Thyroid gland (tissue), 4 donors: ENCODE measurements around the gene ENGASE. TPM values are rescaled to one million over a fixed set of nuclear protein-coding genes. Genes with fewer than 3 reads are reported as not detected.
A peak's percentile ranks its signal among the peaks of the same experiment; 100 is the strongest.

Experiments
- DNase-seq, 2 donors: peaks; one replicate each; pipeline ENCODE4 v3.0.0-alpha.2; 2019
- H3K27ac ChIP-seq, 3 donors: fragments of 200-600 bp; sonication (generic); 1 replicate in 2 of 3; 2 replicates in 1 of 3; pipeline ENCODE4 v1.5.1; 2016 to 2019; ENCODE audit warnings: mild to moderate bottlenecking in 1 of 3, moderate library complexity in 1 of 3
- H3K27me3 ChIP-seq: fragments of 200-600 bp; sonication (generic); one replicate; pipeline ENCODE4 v1.5.1; 2019
- H3K36me3 ChIP-seq, 2 donors: fragments of 200-600 bp; sonication (generic); one replicate each; pipeline ENCODE4 v1.5.1; 2016 to 2019
- H3K4me1 ChIP-seq, 2 donors: fragments of 200-600 bp; sonication (generic); one replicate each; pipeline ENCODE4 v1.5.1; 2017 to 2019
- H3K4me3 ChIP-seq, 3 donors: fragments of 200-600 bp; sonication (generic); replicated peaks in 1 of 3; 1 replicate in 2 of 3; 2 replicates in 1 of 3; pipeline ENCODE4 v1.5.1; 2016; ENCODE audit warnings: mild to moderate bottlenecking in 1 of 3
- H3K9me3 ChIP-seq: fragments of 200-600 bp; sonication (generic); one replicate; pipeline ENCODE4 v1.5.1; 2017
- POLR2A ChIP-seq, 2 donors: fragments of 450-650 bp; IDR thresholded peaks; one replicate each; pipeline ENCODE4 v1.6.1; 2017; ENCODE audit warnings: antibody characterized with exemption in 2 of 2, mild to moderate bottlenecking in 2 of 2, moderate library complexity in 1 of 2
- WGBS, 2 donors: methylation state at CpG; one replicate each; pipeline ENCODE4 v1.1.5; 2017; 5-methylcytosine and 5-hydroxymethylcytosine counted together
- intact Hi-C: fragments of 100-400 bp; cut with DNase I; formaldehyde crosslinking; loops from one replicate; pipeline ENCODE4 v1.15.1; 2023
- total RNA-seq, 4 donors: library from RNA; depleted of rRNA; stranded (reverse); fragments of >200 nt; gene quantifications; one replicate each; pipeline ENCODE4 v1.2.3, GENCODE V29; 2016
- TF ChIP-seq, protein P1 (sequence below), 6 experiments: fragments of 200-600 bp in 3 of 6; fragments of 450-650 bp in 3 of 6; sonication (generic) in 3 of 6; IDR thresholded peaks; one replicate each; pipeline ENCODE4 v1.5.1; 2016 to 2019; ENCODE audit warnings: antibody characterized with exemption in 6 of 6, mild to moderate bottlenecking in 2 of 6, inconsistent platforms in 1 of 6, moderate library complexity in 1 of 6

ENGASE gene
- total RNA-seq, 4 donors from 2014 or later, result 23.9 to 37.1 (median 31.2) TPM

DNA sequence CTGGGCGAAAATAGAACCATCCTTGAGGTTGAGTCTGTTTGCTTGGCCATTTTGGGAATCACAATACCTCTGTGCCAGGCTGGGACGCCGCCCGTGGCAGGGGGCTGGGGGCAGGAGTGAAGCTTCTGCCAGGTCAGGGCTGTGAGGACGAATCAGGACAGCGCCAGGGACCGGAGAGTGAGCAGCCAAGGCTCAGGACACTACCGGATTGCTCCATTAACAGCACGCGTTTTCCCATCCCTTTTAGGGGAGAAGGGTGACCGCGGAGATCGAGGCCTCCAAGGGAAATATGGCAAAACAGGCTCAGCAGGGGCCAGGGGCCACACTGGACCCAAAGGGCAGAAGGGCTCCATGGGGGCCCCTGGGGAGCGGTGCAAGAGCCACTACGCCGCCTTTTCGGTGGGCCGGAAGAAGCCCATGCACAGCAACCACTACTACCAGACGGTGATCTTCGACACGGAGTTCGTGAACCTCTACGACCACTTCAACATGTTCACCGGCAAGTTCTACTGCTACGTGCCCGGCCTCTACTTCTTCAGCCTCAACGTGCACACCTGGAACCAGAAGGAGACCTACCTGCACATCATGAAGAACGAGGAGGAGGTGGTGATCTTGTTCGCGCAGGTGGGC is 27.2 kb upstream of the ENGASE start:
- H3K36me3 ChIP-seq, result no peaks in the 10 kb centered on the region
- no peaks in the 10 kb centered on the region for H3K27me3 ChIP-seq
- no peak overlapping the region for H3K4me3 ChIP-seq
- TF ChIP-seq, protein P1, sequence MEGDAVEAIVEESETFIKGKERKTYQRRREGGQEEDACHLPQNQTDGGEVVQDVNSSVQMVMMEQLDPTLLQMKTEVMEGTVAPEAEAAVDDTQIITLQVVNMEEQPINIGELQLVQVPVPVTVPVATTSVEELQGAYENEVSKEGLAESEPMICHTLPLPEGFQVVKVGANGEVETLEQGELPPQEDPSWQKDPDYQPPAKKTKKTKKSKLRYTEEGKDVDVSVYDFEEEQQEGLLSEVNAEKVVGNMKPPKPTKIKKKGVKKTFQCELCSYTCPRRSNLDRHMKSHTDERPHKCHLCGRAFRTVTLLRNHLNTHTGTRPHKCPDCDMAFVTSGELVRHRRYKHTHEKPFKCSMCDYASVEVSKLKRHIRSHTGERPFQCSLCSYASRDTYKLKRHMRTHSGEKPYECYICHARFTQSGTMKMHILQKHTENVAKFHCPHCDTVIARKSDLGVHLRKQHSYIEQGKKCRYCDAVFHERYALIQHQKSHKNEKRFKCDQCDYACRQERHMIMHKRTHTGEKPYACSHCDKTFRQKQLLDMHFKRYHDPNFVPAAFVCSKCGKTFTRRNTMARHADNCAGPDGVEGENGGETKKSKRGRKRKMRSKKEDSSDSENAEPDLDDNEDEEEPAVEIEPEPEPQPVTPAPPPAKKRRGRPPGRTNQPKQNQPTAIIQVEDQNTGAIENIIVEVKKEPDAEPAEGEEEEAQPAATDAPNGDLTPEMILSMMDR (IDR thresholded peaks at IDR 0.05), result no peak
- TF ChIP-seq POLR2A (IDR thresholded peaks at IDR 0.05), result no peak
- DNase-seq, result no peak
- WGBS, 2 donors, result 80 to 87% methylated on average over 30 of the region's 30 CpGs
- peak overlapping the region in 2 of 3 donors; percentile 23 to 33 for H3K27ac ChIP-seq
- intact Hi-C loops, result no loop called here
- H3K9me3 ChIP-seq, result no peaks in the 10 kb centered on the region
- H3K4me1 ChIP-seq, result peaks cover 0 to 15% of the 10 kb centered on the region in 2 donors

DNA sequence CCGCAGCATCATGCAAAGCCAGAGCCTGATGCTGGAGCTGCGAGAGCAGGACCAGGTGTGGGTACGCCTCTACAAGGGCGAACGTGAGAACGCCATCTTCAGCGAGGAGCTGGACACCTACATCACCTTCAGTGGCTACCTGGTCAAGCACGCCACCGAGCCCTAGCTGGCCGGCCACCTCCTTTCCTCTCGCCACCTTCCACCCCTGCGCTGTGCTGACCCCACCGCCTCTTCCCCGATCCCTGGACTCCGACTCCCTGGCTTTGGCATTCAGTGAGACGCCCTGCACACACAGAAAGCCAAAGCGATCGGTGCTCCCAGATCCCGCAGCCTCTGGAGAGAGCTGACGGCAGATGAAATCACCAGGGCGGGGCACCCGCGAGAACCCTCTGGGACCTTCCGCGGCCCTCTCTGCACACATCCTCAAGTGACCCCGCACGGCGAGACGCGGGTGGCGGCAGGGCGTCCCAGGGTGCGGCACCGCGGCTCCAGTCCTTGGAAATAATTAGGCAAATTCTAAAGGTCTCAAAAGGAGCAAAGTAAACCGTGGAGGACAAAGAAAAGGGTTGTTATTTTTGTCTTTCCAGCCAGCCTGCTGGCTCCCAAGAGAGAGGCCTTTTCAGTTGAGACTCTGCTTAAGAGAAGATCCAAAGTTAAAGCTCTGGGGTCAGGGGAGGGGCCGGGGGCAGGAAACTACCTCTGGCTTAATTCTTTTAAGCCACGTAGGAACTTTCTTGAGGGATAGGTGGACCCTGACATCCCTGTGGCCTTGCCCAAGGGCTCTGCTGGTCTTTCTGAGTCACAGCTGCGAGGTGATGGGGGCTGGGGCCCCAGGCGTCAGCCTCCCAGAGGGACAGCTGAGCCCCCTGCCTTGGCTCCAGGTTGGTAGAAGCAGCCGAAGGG is 26.4 kb upstream of the ENGASE start:
- Histone ChIP-seq H3K36me3 (no peaks in the 10 kb centered on the region), H3K4me3 (no peak overlapping the region), H3K4me1 (peaks cover 0 to 15% of the 10 kb centered on the region in 2 donors), H3K27me3 (no peaks in the 10 kb centered on the region), H3K27ac (peak overlapping the region in 2 of 3 donors; percentile 33 to 43), H3K9me3 (no peaks in the 10 kb centered on the region)
- 56 to 67% methylated on average over 37 to 40 of the region's 41 CpGs for WGBS, 2 donors
- TF ChIP-seq POLR2A (IDR thresholded peaks at IDR 0.05), result no peak
- TF ChIP-seq, protein P1 (IDR thresholded peaks at IDR 0.05), result no peak
- intact Hi-C loops, result no loop called here
- DNase-seq, result no peak

GRCh38 chr17:79048826-79049755 is 25.5 kb upstream of the ENGASE start:
- 77 to 79% methylated on average over 19 to 21 of the region's 21 CpGs for WGBS, 2 donors
- Histone ChIP-seq H3K27me3 (no peaks in the 10 kb centered on the region), H3K9me3 (no peaks in the 10 kb centered on the region), H3K36me3 (no peaks in the 10 kb centered on the region), H3K27ac (peak overlapping the region in 1 of 3 donors; percentile 43), H3K4me1 (peaks cover 0 to 15% of the 10 kb centered on the region in 2 donors), H3K4me3 (no peak overlapping the region)
- no peak for DNase-seq
- TF ChIP-seq, protein P1 (IDR thresholded peaks at IDR 0.05), result no peak
- TF ChIP-seq POLR2A (IDR thresholded peaks at IDR 0.05), result no peak
- intact Hi-C loops, result no loop called here

DNA sequence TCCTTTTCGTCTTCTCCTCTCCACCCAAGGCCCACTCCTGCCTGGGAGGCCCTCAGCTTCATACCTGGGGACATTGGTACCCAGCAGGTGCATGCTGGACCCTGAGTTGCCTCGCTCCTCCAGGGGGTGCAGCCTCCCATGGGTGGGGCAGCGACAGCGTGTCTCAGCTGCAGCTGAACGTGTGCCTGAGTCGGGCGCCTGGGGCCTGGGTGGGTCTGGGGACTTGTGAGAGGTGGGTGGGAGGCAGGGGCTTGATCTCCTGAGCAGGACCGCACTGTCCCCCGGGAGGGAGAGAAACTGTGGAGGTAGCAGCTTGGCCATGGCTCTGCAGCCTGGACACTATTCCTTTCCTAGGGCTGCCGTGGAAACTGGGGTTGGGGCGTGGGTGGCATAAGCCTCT is 24.8 kb upstream of the ENGASE start:
- H3K9me3 ChIP-seq, result no peaks in the 10 kb centered on the region
- H3K27ac ChIP-seq, result no peak overlapping the region
- H3K4me1 ChIP-seq, result peaks cover 0 to 15% of the 10 kb centered on the region in 2 donors
- no peaks in the 10 kb centered on the region for H3K27me3 ChIP-seq
- WGBS, 2 donors, result 94 to 96% methylated on average over 11 of the region's 11 CpGs
- TF ChIP-seq POLR2A (IDR thresholded peaks at IDR 0.05), result no peak
- TF ChIP-seq, protein P1 (IDR thresholded peaks at IDR 0.05), result no peak
- no peak overlapping the region for H3K4me3 ChIP-seq
- DNase-seq, result no peak
- intact Hi-C loops, result no loop called here
- no peaks in the 10 kb centered on the region for H3K36me3 ChIP-seq
